Neural cell (in vitro differentiated cells): ENCODE data around the gene ATP11A. TPM values are rescaled to one million over a fixed set of nuclear protein-coding genes. Genes with fewer than 3 reads are reported as not detected.

ENCODE experiments used
- H2AFZ ChIP-seq: fragments of 200-600, 300-800 bp; sonication (generic), shearing (Covaris generic); 2 replicates; pipeline ENCODE4 v1.6.0; 2014; ENCODE audit warnings: low read depth, mild to moderate bottlenecking, antibody characterized with exemption, low read length, moderate library complexity
- H3F3A ChIP-seq: fragments of 200-600 bp; shearing (Covaris generic); 2 replicates; pipeline ENCODE4 v1.6.1; 2016; ENCODE audit warnings: mild to moderate bottlenecking, moderate library complexity, mixed read lengths, antibody characterized with exemption, low read length; ENCODE audit not compliant: insufficient read depth, poor library complexity, severe bottlenecking
- H3K27ac ChIP-seq: fragments of 200-600, 300-800 bp; sonication (generic), shearing (Covaris generic); 2 replicates; pipeline ENCODE4 v1.5.1; 2014; ENCODE audit warnings: mild to moderate bottlenecking, low read length, moderate library complexity
- H3K27me3 ChIP-seq: fragments of 300-800, 200-600 bp; sonication (generic), shearing (Covaris generic); 2 replicates; pipeline ENCODE4 v1.6.0; 2014; ENCODE audit warnings: mild to moderate bottlenecking, low read depth, low read length, moderate library complexity; ENCODE audit not compliant: insufficient read depth
- H3K36me3 ChIP-seq: fragments of 300-800, 200-600 bp; sonication (generic), shearing (Covaris generic); 2 replicates; pipeline ENCODE4 v1.5.1; 2014; ENCODE audit warnings: mild to moderate bottlenecking, antibody characterized with exemption, low read length, moderate library complexity; ENCODE audit not compliant: insufficient read depth
- H3K4me2 ChIP-seq: fragments of 300-800, 200-600 bp; sonication (generic), shearing (Covaris generic); 2 replicates; pipeline ENCODE4 v1.6.0; 2014; ENCODE audit warnings: mild to moderate bottlenecking, low read length
- H3K4me3 ChIP-seq: fragments of 300-800, 200-600 bp; sonication (generic), shearing (Covaris generic); 2 replicates; pipeline ENCODE4 v1.5.1; 2014; ENCODE audit warnings: mild to moderate bottlenecking, low read length, moderate library complexity
- H3K79me2 ChIP-seq: fragments of 200-600 bp; shearing (Covaris generic); replicated peaks from 2 replicates; pipeline ENCODE4 v1.6.0; 2014; ENCODE audit warnings: mild to moderate bottlenecking, low read length, moderate library complexity; ENCODE audit not compliant: insufficient read depth
- H3K9ac ChIP-seq: fragments of 300-800, 200-600 bp; sonication (generic), shearing (Covaris generic); 2 replicates; pipeline ENCODE4 v1.6.1; 2016; ENCODE audit warnings: mild to moderate bottlenecking, low read length, mixed read lengths
- H3K9me2 ChIP-seq: fragments of 200-600 bp; shearing (Covaris generic); 2 replicates; pipeline ENCODE4 v1.6.1; 2016; ENCODE audit warnings: mild to moderate bottlenecking, low read length, mixed read lengths; ENCODE audit not compliant: insufficient read depth
- H3K9me3 ChIP-seq: fragments of 200-600, 300-800 bp; sonication (generic), shearing (Covaris generic); 2 replicates; pipeline ENCODE4 v1.6.1; 2016; ENCODE audit warnings: mild to moderate bottlenecking, mixed run types, low read length, moderate library complexity, mixed read lengths
- H4K20me1 ChIP-seq: fragments of 200-600 bp; shearing (Covaris generic); 2 replicates; pipeline ENCODE4 v1.6.1; 2016; ENCODE audit warnings: mild to moderate bottlenecking, mixed run types; ENCODE audit not compliant: insufficient read depth
- CTCF ChIP-seq: fragments of 450-650 bp; IDR thresholded peaks from 2 replicates; pipeline ENCODE4 v1.5.1; 2014; ENCODE audit warnings: antibody characterized with exemption, mild to moderate bottlenecking, moderate library complexity; ENCODE audit not compliant: poor library complexity, severe bottlenecking
- EP300 ChIP-seq: fragments of 450-650 bp; conservative IDR thresholded peaks from 2 replicates; pipeline ENCODE4 v1.6.1; 2014; ENCODE audit warnings: antibody characterized with exemption, mild to moderate bottlenecking, moderate library complexity; ENCODE audit not compliant: poor library complexity, severe bottlenecking
- EZH2 ChIP-seq: fragments of 200-600, 300-800 bp; shearing (Covaris generic), sonication (generic); IDR thresholded peaks from 2 replicates; pipeline ENCODE4 v1.6.1; 2014; ENCODE audit warnings: antibody characterized with exemption, low read length, borderline replicate concordance, mild to moderate bottlenecking; ENCODE audit not compliant: insufficient read depth, poor library complexity, severe bottlenecking
- MXI1 ChIP-seq: fragments of 450-650 bp; conservative IDR thresholded peaks from 2 replicates; pipeline ENCODE4 v1.6.1; 2014; ENCODE audit warnings: antibody characterized with exemption, mild to moderate bottlenecking; ENCODE audit not compliant: poor library complexity, severe bottlenecking
- POLR2AphosphoS5 ChIP-seq: IDR thresholded peaks from 2 replicates; pipeline ENCODE4 v1.6.1; 2012
- RAD21 ChIP-seq: fragments of 450-650 bp; conservative IDR thresholded peaks from 2 replicates; pipeline ENCODE4 v1.6.1; 2014; ENCODE audit warnings: antibody characterized with exemption, mild to moderate bottlenecking, moderate library complexity
- REST ChIP-seq: IDR thresholded peaks from 2 replicates; pipeline ENCODE4 v1.6.1; 2012; ENCODE audit warnings: borderline replicate concordance
- SMC3 ChIP-seq: fragments of 450-650 bp; conservative IDR thresholded peaks from 2 replicates; pipeline ENCODE4 v1.6.1; 2014; ENCODE audit warnings: antibody characterized with exemption, mild to moderate bottlenecking, moderate library complexity; ENCODE audit not compliant: poor library complexity
- TAF1 ChIP-seq: IDR thresholded peaks from 2 replicates; pipeline ENCODE4 v1.6.1; 2012; ENCODE audit warnings: low read depth
- polyA plus RNA-seq: library from polyadenylated mRNA; depleted of rRNA; stranded (reverse); fragments of >200 nt; gene quantifications from 2 replicates; pipeline ENCODE4 v1.2.3, GENCODE V29; 2014

Gene ATP11A
- polyA plus RNA-seq, 1 donor from 2014 or later = 3.0 TPM

GRCh38 chr13:112696869-112697465 lies 7.1 kb downstream of the ATP11A start:
- no peak overlapping the region for H3K4me3 ChIP-seq
- H3K27me3 ChIP-seq = no peaks in the 10 kb centered on the region
- H3F3A ChIP-seq = no peaks in the 10 kb centered on the region
- TF ChIP-seq POLR2AphosphoS5 (no peak), TAF1 (no peak), SMC3 (no peak), MXI1 (no peak), EP300 (no peak), CTCF (no peak)
- H3K9me3 ChIP-seq = no peaks in the 10 kb centered on the region
- H4K20me1 ChIP-seq = no peaks in the 10 kb centered on the region
- no peak overlapping the region for H2AFZ ChIP-seq
- no peak overlapping the region for H3K9ac ChIP-seq
- H3K27ac ChIP-seq = no peak overlapping the region
- H3K9me2 ChIP-seq = no peaks in the 10 kb centered on the region
- H3K36me3 ChIP-seq = no peaks in the 10 kb centered on the region
- H3K79me2 ChIP-seq = peaks cover 21% of the 10 kb centered on the region
- no peak overlapping the region for H3K4me2 ChIP-seq

- Histone ChIP-seq H3K27me3 (no peaks in the 10 kb centered on the region), H2AFZ (no peak overlapping the region), H3K27ac (no peak overlapping the region), H3K9me2 (no peaks in the 10 kb centered on the region), H3F3A (no peaks in the 10 kb centered on the region), H3K4me3 (no peak overlapping the region), H3K36me3 (no peaks in the 10 kb centered on the region), H3K9ac (no peak overlapping the region), H4K20me1 (no peaks in the 10 kb centered on the region), H3K79me2 (peaks cover 12% of the 10 kb centered on the region), H3K4me2 (no peak overlapping the region), H3K9me3 (no peaks in the 10 kb centered on the region)
- TF ChIP-seq RAD21 (no peak), POLR2AphosphoS5 (no peak), CTCF (no peak), EZH2 (no peak), EP300 (no peak), REST (no peak), TAF1 (no peak), SMC3 (no peak), MXI1 (no peak)
Measured at GRCh38 chr13:112697756-112698655, 8.2 kb downstream of the ATP11A start.
